Naive thymus-derived CD8-positive, alpha-beta T cell (primary cell): ENCODE results near the gene KCNS1. TPM values are rescaled to one million over a fixed set of nuclear protein-coding genes. Genes with fewer than 3 reads are reported as not detected.
A peak's percentile ranks its signal among the peaks of the same experiment; 100 is the strongest.
"Not testable (repeated sequence)": the region's sequence is repeated elsewhere in the genome, so short reads cannot be mapped to it uniquely, and the experiment has no call there.

Experiments used
- ATAC-seq, 2 donors: fragments of 150-1000 bp; cut with Tn5 transposase in 1 of 2; sonication (Bioruptor Pico), chemical (Tn5 transposase) in 1 of 2; 1 replicate in 1 of 2; 2 replicates in 1 of 2; pipeline ENCODE4 v1.10.0; 2021; ENCODE audit warnings: mild to moderate bottlenecking in 2 of 2, moderate library complexity in 2 of 2
- POLR2A ChIA-PET: fragments of 350-600 bp; sonication (Branson Sonifier 250); formaldehyde crosslinking; loops from one replicate; lab custom pipeline; 2021; ENCODE audit warnings: antibody characterized with exemption; lab: Charles Lee
- DNase-seq, 10 donors: peaks; one replicate each; pipeline versions ENCODE4 v3.0.0 to v3.0.0-alpha.2; 2020 to 2022
- H3K27ac Mint-ChIP-seq, 10 donors: one replicate each; pipeline ENCODE4 v1.8.0; 2020 to 2022; ENCODE audit warnings: mild to moderate bottlenecking in 10 of 10, mixed read lengths in 10 of 10, moderate library complexity in 4 of 10, inconsistent platforms in 1 of 10
- H3K27me3 Mint-ChIP-seq, 5 donors: one replicate each; pipeline ENCODE4 v1.8.0; 2021 to 2022; ENCODE audit warnings: mixed read lengths in 5 of 5
- H3K36me3 Mint-ChIP-seq, 3 donors: one replicate each; pipeline ENCODE4 v1.8.0; 2020 to 2022; ENCODE audit warnings: mixed read lengths in 3 of 3, mild to moderate bottlenecking in 2 of 3, inconsistent platforms in 1 of 3
- H3K4me1 Mint-ChIP-seq, 4 donors: one replicate each; pipeline ENCODE4 v1.8.0; 2021 to 2022; ENCODE audit warnings: mixed read lengths in 4 of 4
- H3K4me3 Mint-ChIP-seq, 10 donors: one replicate each; pipeline ENCODE4 v1.8.0; 2020 to 2022; ENCODE audit warnings: mild to moderate bottlenecking in 10 of 10, mixed read lengths in 10 of 10, moderate library complexity in 6 of 10, inconsistent platforms in 1 of 10
- H3K9me3 Mint-ChIP-seq, 9 donors: one replicate each; pipeline ENCODE4 v1.8.0; 2020 to 2022; ENCODE audit warnings: mixed read lengths in 9 of 9, mild to moderate bottlenecking in 3 of 9, inconsistent platforms in 1 of 9, moderate library complexity in 1 of 9
- polyA plus RNA-seq, 3 donors: library from polyadenylated mRNA; unstranded; fragments of 300-500 nt; fragmentation: Illumina TruSeq; gene quantifications; one replicate each; pipeline ENCODE4 v1.2.3, GENCODE V29; 2021
- total RNA-seq, 8 experiments: library from RNA in 2 of 8; stranded (reverse) in 2 of 8; gene quantifications; one replicate each; pipeline ENCODE4 v1.2.3 and lab custom pipeline; 2021 to 2026

The KCNS1 gene, protein sequence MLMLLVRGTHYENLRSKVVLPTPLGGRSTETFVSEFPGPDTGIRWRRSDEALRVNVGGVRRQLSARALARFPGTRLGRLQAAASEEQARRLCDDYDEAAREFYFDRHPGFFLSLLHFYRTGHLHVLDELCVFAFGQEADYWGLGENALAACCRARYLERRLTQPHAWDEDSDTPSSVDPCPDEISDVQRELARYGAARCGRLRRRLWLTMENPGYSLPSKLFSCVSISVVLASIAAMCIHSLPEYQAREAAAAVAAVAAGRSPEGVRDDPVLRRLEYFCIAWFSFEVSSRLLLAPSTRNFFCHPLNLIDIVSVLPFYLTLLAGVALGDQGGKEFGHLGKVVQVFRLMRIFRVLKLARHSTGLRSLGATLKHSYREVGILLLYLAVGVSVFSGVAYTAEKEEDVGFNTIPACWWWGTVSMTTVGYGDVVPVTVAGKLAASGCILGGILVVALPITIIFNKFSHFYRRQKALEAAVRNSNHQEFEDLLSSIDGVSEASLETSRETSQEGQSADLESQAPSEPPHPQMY
- total RNA-seq (not detected), polyA plus RNA-seq (not detected), total RNA-seq (lab: John Stamatoyannopoulos, UW) (0 to 0.39 (median 0) reads per million in 6 experiments)

GRCh38 chr20:45100563-45101245 lies at the start of gene KCNS1:
TSS of gene KCNS1 (minus strand) at chr20:45101127. CDS start at chr20:45099236, 1,891 bp downstream.
- Mint-ChIP-seq H3K4me3 (peak within 1 kb of the TSS in 6 of 10 donors; percentile 24 to 59 (median 34)), H3K4me1 (peaks cover 11 to 27% (median 22%) of the 10 kb centered on the region in 4 donors), H3K27me3 (peaks cover 35 to 68% (median 46%) of the 10 kb centered on the region in 5 donors), H3K36me3 (no peaks in the 10 kb centered on the region), H3K27ac (no peak within 1 kb of the TSS), H3K9me3 (no peaks in the 10 kb centered on the region)
- POLR2A ChIA-PET: no interaction called here
- no peak for DNase-seq
- no peak for ATAC-seq

DNA sequence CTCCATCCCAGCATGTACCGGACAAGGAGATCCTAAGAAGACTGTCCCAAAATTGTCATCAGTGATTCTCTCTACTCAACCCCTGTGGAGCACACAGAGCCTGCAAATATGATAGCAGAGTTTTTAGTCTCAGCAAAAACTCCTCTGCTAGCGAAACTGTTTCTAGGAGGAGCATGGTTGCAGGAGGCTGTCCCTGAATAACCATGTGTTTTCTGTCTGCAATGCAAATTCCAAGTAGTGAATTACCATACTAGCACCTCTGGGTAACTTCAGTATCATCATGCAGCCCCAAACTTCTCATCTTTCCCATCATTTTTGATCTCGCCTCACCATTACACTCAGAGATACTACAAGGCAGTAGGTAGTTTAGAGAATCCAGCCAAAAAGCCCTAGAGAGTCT lies 48.1 kb upstream of the KCNS1 start:
- POLR2A ChIA-PET: no interaction called here
- H3K9me3 Mint-ChIP-seq: no peaks in the 10 kb centered on the region
- no peaks in the 10 kb centered on the region for H3K36me3 Mint-ChIP-seq
- no peaks in the 10 kb centered on the region for H3K4me1 Mint-ChIP-seq
- ATAC-seq (no peak), DNase-seq (no peak)
- H3K27ac Mint-ChIP-seq: no peak overlapping the region
- H3K4me3 Mint-ChIP-seq: no peak overlapping the region
- peaks cover 14 to 41% (median 34%) of the 10 kb centered on the region in 5 donors for H3K27me3 Mint-ChIP-seq

- no peak overlapping the region for H3K27ac Mint-ChIP-seq
- POLR2A ChIA-PET: no interaction called here
- ATAC-seq: no peak
These were observed 39.9 kb upstream of the KCNS1 start for GRCh38 chr20:45140836-45141235.

GRCh38 chr20:45139733-45140375 lies 38.9 kb upstream of the KCNS1 start:
- DNase-seq, H3K4me3 Mint-ChIP-seq, H3K4me1 Mint-ChIP-seq, ATAC-seq, POLR2A ChIA-PET, H3K36me3 Mint-ChIP-seq, H3K9me3 Mint-ChIP-seq, H3K27ac Mint-ChIP-seq: not testable (repeated sequence)
- H3K27me3 Mint-ChIP-seq: peaks cover 0 to 11% (median 6%) of the 10 kb centered on the region in 5 donors

More at GRCh38 chr20:45140836-45141235, 39.9 kb upstream of the KCNS1 start:
- H3K9me3 Mint-ChIP-seq: no peaks in the 10 kb centered on the region
- H3K4me3 Mint-ChIP-seq: no peak overlapping the region
- no peaks in the 10 kb centered on the region for H3K36me3 Mint-ChIP-seq
- DNase-seq: no peak
- no peaks in the 10 kb centered on the region for H3K4me1 Mint-ChIP-seq
- H3K27me3 Mint-ChIP-seq: peaks cover 2 to 15% (median 5%) of the 10 kb centered on the region in 5 donors

GRCh38 chr20:45138561-45139300 lies 37.8 kb upstream of the KCNS1 start:
- peaks cover 0 to 8% (median 0%) of the 10 kb centered on the region in 9 donors for H3K9me3 Mint-ChIP-seq
- POLR2A ChIA-PET: no interaction called here
- no peak overlapping the region for H3K27ac Mint-ChIP-seq
- no peak for ATAC-seq
- H3K27me3 Mint-ChIP-seq: peaks cover 3 to 17% (median 11%) of the 10 kb centered on the region in 5 donors
- H3K4me1 Mint-ChIP-seq: no peaks in the 10 kb centered on the region
- DNase-seq: peak in 7 of 10 donors; percentile 8 to 34 (median 21)
- no peak overlapping the region for H3K4me3 Mint-ChIP-seq
- H3K36me3 Mint-ChIP-seq: peaks cover 0 to 7% (median 2%) of the 10 kb centered on the region in 3 donors

- DNase-seq (no peak), ATAC-seq (no peak)
- Mint-ChIP-seq H3K4me3 (no peak overlapping the region), H3K36me3 (peaks cover 0 to 7% (median 2%) of the 10 kb centered on the region in 3 donors), H3K9me3 (peaks cover 0 to 8% (median 0%) of the 10 kb centered on the region in 9 donors), H3K4me1 (no peaks in the 10 kb centered on the region), H3K27ac (no peak overlapping the region), H3K27me3 (peaks cover 10 to 32% (median 17%) of the 10 kb centered on the region in 5 donors)
- POLR2A ChIA-PET: no interaction called here
These were observed 36.0 kb upstream of the KCNS1 start for GRCh38 chr20:45136911-45137310.

DNA sequence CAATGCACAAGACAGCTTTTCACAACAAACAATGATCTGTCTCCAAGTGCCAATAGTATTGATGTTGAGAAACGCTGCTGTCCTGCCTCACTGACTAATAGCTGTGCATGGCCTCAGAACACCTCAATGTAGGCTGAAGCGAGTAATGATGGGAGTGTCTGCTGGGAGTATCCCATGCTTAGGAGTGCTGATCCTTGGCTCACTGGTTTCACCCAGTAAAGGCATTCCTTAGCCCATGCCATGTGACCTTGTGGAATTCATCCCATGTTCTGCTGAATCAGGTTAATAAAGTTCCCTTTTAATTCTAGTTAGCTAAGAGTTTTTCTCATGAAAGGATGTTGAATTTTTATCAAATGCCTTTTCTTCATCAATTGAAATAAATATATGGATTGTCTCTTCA lies 27.2 kb upstream of the KCNS1 start:
- POLR2A ChIA-PET: no interaction called here
- H3K27ac Mint-ChIP-seq: no peak overlapping the region
- ATAC-seq (no peak), DNase-seq (no peak)
- H3K4me1 Mint-ChIP-seq: no peaks in the 10 kb centered on the region
- no peak overlapping the region for H3K4me3 Mint-ChIP-seq
- peaks cover 15 to 55% (median 30%) of the 10 kb centered on the region in 5 donors for H3K27me3 Mint-ChIP-seq
- peaks cover 0 to 4% (median 0%) of the 10 kb centered on the region in 3 donors for H3K36me3 Mint-ChIP-seq
- H3K9me3 Mint-ChIP-seq: peaks cover 0 to 8% (median 0%) of the 10 kb centered on the region in 9 donors

GRCh38 chr20:45124365-45124764 lies 23.4 kb upstream of the KCNS1 start, which contains the start of gene WFDC12:
TSS of gene WFDC12 (minus strand) at chr20:45124465. CDS start at chr20:45124447, 18 bp downstream.
- H3K36me3 Mint-ChIP-seq: peaks cover 0 to 4% (median 0%) of the 10 kb centered on the region in 3 donors
- H3K27ac Mint-ChIP-seq: no peak within 1 kb of the TSS
- H3K4me3 Mint-ChIP-seq: no peak within 1 kb of the TSS
- no peak for ATAC-seq
- DNase-seq: no peak
- POLR2A ChIA-PET: no interaction called here
- peaks cover 13 to 31% (median 24%) of the 10 kb centered on the region in 5 donors for H3K27me3 Mint-ChIP-seq
- H3K9me3 Mint-ChIP-seq: peaks cover 0 to 8% (median 0%) of the 10 kb centered on the region in 9 donors
- H3K4me1 Mint-ChIP-seq: no peaks in the 10 kb centered on the region

GRCh38 chr20:45121388-45121787 lies 20.5 kb upstream of the KCNS1 start:
- DNase-seq (no peak), ATAC-seq (no peak)
- Mint-ChIP-seq H3K4me1 (no peaks in the 10 kb centered on the region), H3K9me3 (peaks cover 0 to 8% (median 0%) of the 10 kb centered on the region in 9 donors), H3K27me3 (peaks cover 8 to 31% (median 19%) of the 10 kb centered on the region in 5 donors), H3K27ac (no peak overlapping the region), H3K36me3 (peaks cover 0 to 4% (median 0%) of the 10 kb centered on the region in 3 donors), H3K4me3 (no peak overlapping the region)
- POLR2A ChIA-PET: no interaction called here

GRCh38 chr20:45119556-45120266 lies 18.8 kb upstream of the KCNS1 start:
- Mint-ChIP-seq H3K36me3 (peaks cover 0 to 4% (median 0%) of the 10 kb centered on the region in 3 donors), H3K27me3 (peaks cover 6 to 25% (median 16%) of the 10 kb centered on the region in 5 donors), H3K4me3 (no peak overlapping the region), H3K27ac (no peak overlapping the region), H3K4me1 (peaks cover under 1 to 6% (median 3%) of the 10 kb centered on the region in 4 donors), H3K9me3 (peaks cover 0 to 8% (median 0%) of the 10 kb centered on the region in 9 donors)
- DNase-seq (no peak), ATAC-seq (no peak)
- POLR2A ChIA-PET: no interaction called here

DNA sequence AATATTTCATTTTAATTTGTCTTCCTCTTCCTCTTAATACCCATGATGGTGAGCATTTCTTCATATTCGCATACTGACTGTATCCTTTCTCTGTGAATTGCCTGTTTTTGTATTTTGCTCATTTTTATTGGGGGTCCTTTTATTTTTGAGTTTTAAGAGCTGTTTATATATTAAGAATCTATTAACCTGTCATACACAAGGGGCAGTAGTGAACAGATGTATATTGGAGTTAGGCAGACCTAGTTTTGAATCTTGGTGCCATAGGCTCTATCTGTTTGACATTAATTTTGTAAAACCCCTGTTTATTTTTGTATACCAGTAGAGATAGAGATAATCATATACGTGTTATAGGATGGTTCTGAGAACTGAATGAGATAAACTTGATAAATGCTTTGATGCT lies 17.1 kb upstream of the KCNS1 start:
- H3K36me3 Mint-ChIP-seq: no peaks in the 10 kb centered on the region
- no peaks in the 10 kb centered on the region for H3K9me3 Mint-ChIP-seq
- no peak overlapping the region for H3K27ac Mint-ChIP-seq
- DNase-seq (no peak), ATAC-seq (no peak)
- H3K4me3 Mint-ChIP-seq: no peak overlapping the region
- peaks cover 0 to 20% (median 16%) of the 10 kb centered on the region in 5 donors for H3K27me3 Mint-ChIP-seq
- H3K4me1 Mint-ChIP-seq: peaks cover 3 to 8% (median 4%) of the 10 kb centered on the region in 4 donors
- POLR2A ChIA-PET: no interaction called here
